ENCODE results near the gene ZBBX.

ZBBX gene

GRCh38 chr3:167287308-167287707, 92.8 kb downstream of the ZBBX start:
- H3K14ac ChIP-seq (ENCODE audit: low read length in 2 of 2), result no peak overlapping the region
- no peak overlapping the region for H3K4me2 ChIP-seq (ENCODE audit: low read length, poor library complexity, severe bottlenecking)
- 94% methylated on average over 1 of the region's 3 CpGs for WGBS
- H3K27me3 ChIP-seq (ENCODE audit: control insufficient read depth in 1 of 2, insufficient read depth in 1 of 2, low read length in 2 of 2), result no peaks in the 10 kb centered on the region
- no peak overlapping the region for H4K8ac ChIP-seq (ENCODE audit: low read length)
- no peak overlapping the region for H3K18ac ChIP-seq (ENCODE audit: low read depth in 1 of 2, low read length in 2 of 2)
- H2AFZ ChIP-seq (ENCODE audit: low read depth, low read length), result no peak overlapping the region
- no peak overlapping the region for H3K4ac ChIP-seq (ENCODE audit: low read depth in 1 of 2, low read length in 2 of 2)
- H3K36me3 ChIP-seq (ENCODE audit: control insufficient read depth in 1 of 2, insufficient read depth in 2 of 2, low read depth in 1 of 2, low read length in 2 of 2), result no peaks in the 10 kb centered on the region
- DNase-seq, result no peak
- no peak overlapping the region for H2BK5ac ChIP-seq (ENCODE audit: low read depth, low read length, poor library complexity, severe bottlenecking)
- no peak overlapping the region for H2BK15ac ChIP-seq (ENCODE audit: low read depth, poor library complexity, severe bottlenecking)
- no peak overlapping the region for H3K9ac ChIP-seq (ENCODE audit: low read length)
- H2BK120ac ChIP-seq (ENCODE audit: low read depth, low read length), result no peak overlapping the region
- H3K23ac ChIP-seq (ENCODE audit: low read length in 2 of 2), result no peak overlapping the region
- no peak overlapping the region for H4K91ac ChIP-seq (ENCODE audit: low read length)
- no peak overlapping the region for H2AK5ac ChIP-seq (ENCODE audit: low read length, severe bottlenecking)
- H3K4me1 ChIP-seq (ENCODE audit: control insufficient read depth, insufficient read depth, low read depth, low read length), result no peaks in the 10 kb centered on the region
- no peak overlapping the region for H3K27ac ChIP-seq (ENCODE audit: low read length, poor library complexity, severe bottlenecking)
- no peak overlapping the region for H3K4me3 ChIP-seq (ENCODE audit: insufficient read depth in 1 of 2, low read depth in 1 of 2, low read length in 2 of 2)
- no peaks in the 10 kb centered on the region for H3K79me1 ChIP-seq (replicated peaks; ENCODE audit: low read length, poor library complexity, severe bottlenecking)
- no peak overlapping the region for H2BK12ac ChIP-seq (ENCODE audit: low read length in 2 of 2)
- H3K9me3 ChIP-seq (ENCODE audit: control insufficient read depth, low read length), result no peaks in the 10 kb centered on the region

- no peak for DNase-seq
- H3K27ac ChIP-seq (ENCODE audit: low read length, poor library complexity, severe bottlenecking), result no peak overlapping the region
- no peak overlapping the region for H2BK120ac ChIP-seq (ENCODE audit: low read depth, low read length)
- H3K18ac ChIP-seq (ENCODE audit: low read depth in 1 of 2, low read length in 2 of 2), result no peak overlapping the region
- no peak overlapping the region for H2BK12ac ChIP-seq (ENCODE audit: low read length in 2 of 2)
- H4K8ac ChIP-seq (ENCODE audit: low read length), result no peak overlapping the region
- H3K23ac ChIP-seq (ENCODE audit: low read length in 2 of 2), result no peak overlapping the region
- no peak overlapping the region for H3K4me2 ChIP-seq (ENCODE audit: low read length, poor library complexity, severe bottlenecking)
- H3K4me3 ChIP-seq (ENCODE audit: insufficient read depth in 1 of 2, low read depth in 1 of 2, low read length in 2 of 2), result no peak overlapping the region
- WGBS, result 85% methylated on average over 6 of the region's 7 CpGs
- H4K91ac ChIP-seq (ENCODE audit: low read length), result no peak overlapping the region
- H3K79me1 ChIP-seq (replicated peaks; ENCODE audit: low read length, poor library complexity, severe bottlenecking), result no peaks in the 10 kb centered on the region
- H2AK5ac ChIP-seq (ENCODE audit: low read length, severe bottlenecking), result no peak overlapping the region
- H2AFZ ChIP-seq (ENCODE audit: low read depth, low read length), result no peak overlapping the region
- peaks cover 4% of the 10 kb centered on the region for H3K9me3 ChIP-seq (ENCODE audit: control insufficient read depth, low read length)
- H3K4ac ChIP-seq (ENCODE audit: low read depth in 1 of 2, low read length in 2 of 2), result no peak overlapping the region
- no peak overlapping the region for H3K14ac ChIP-seq (ENCODE audit: low read length in 2 of 2)
- H2BK5ac ChIP-seq (ENCODE audit: low read depth, low read length, poor library complexity, severe bottlenecking), result no peak overlapping the region
- no peaks in the 10 kb centered on the region for H3K4me1 ChIP-seq (ENCODE audit: control insufficient read depth, insufficient read depth, low read depth, low read length)
- no peak overlapping the region for H2BK15ac ChIP-seq (ENCODE audit: low read depth, poor library complexity, severe bottlenecking)
- H3K9ac ChIP-seq (ENCODE audit: low read length), result no peak overlapping the region
- no peaks in the 10 kb centered on the region for H3K36me3 ChIP-seq (ENCODE audit: control insufficient read depth in 1 of 2, insufficient read depth in 2 of 2, low read depth in 1 of 2, low read length in 2 of 2)
- H3K27me3 ChIP-seq (ENCODE audit: control insufficient read depth in 1 of 2, insufficient read depth in 1 of 2, low read length in 2 of 2), result no peaks in the 10 kb centered on the region
These were observed 105.8 kb downstream of the ZBBX start for GRCh38 chr3:167274141-167274874.

GRCh38 chr3:167253037-167253436, 127.1 kb downstream of the ZBBX start:
- no peak for DNase-seq
- H3K4me1 ChIP-seq (ENCODE audit: control insufficient read depth, insufficient read depth, low read depth, low read length), result no peaks in the 10 kb centered on the region
- H3K9ac ChIP-seq (ENCODE audit: low read length), result no peak overlapping the region
- no peak overlapping the region for H3K4me3 ChIP-seq (ENCODE audit: insufficient read depth in 1 of 2, low read depth in 1 of 2, low read length in 2 of 2)
- no peak overlapping the region for H4K91ac ChIP-seq (ENCODE audit: low read length)
- H2BK5ac ChIP-seq (ENCODE audit: low read depth, low read length, poor library complexity, severe bottlenecking), result no peak overlapping the region
- no peak overlapping the region for H4K8ac ChIP-seq (ENCODE audit: low read length)
- H3K23ac ChIP-seq (ENCODE audit: low read length in 2 of 2), result no peak overlapping the region
- H3K14ac ChIP-seq (ENCODE audit: low read length in 2 of 2), result no peak overlapping the region
- H2BK15ac ChIP-seq (ENCODE audit: low read depth, poor library complexity, severe bottlenecking), result no peak overlapping the region
- H3K27ac ChIP-seq (ENCODE audit: low read length, poor library complexity, severe bottlenecking), result no peak overlapping the region
- H3K79me1 ChIP-seq (replicated peaks; ENCODE audit: low read length, poor library complexity, severe bottlenecking), result no peaks in the 10 kb centered on the region
- no peak overlapping the region for H3K4me2 ChIP-seq (ENCODE audit: low read length, poor library complexity, severe bottlenecking)
- no peak overlapping the region for H2AK5ac ChIP-seq (ENCODE audit: low read length, severe bottlenecking)
- H2BK12ac ChIP-seq (ENCODE audit: low read length in 2 of 2), result no peak overlapping the region
- no peaks in the 10 kb centered on the region for H3K9me3 ChIP-seq (ENCODE audit: control insufficient read depth, low read length)
- no peaks in the 10 kb centered on the region for H3K36me3 ChIP-seq (ENCODE audit: control insufficient read depth in 1 of 2, insufficient read depth in 2 of 2, low read depth in 1 of 2, low read length in 2 of 2)
- no peak overlapping the region for H3K18ac ChIP-seq (ENCODE audit: low read depth in 1 of 2, low read length in 2 of 2)
- H2BK120ac ChIP-seq (ENCODE audit: low read depth, low read length), result no peak overlapping the region
- no peaks in the 10 kb centered on the region for H3K27me3 ChIP-seq (ENCODE audit: control insufficient read depth in 1 of 2, insufficient read depth in 1 of 2, low read length in 2 of 2)
- H2AFZ ChIP-seq (ENCODE audit: low read depth, low read length), result no peak overlapping the region
- no CpG with 5 or more reads among the region's 1 CpG for WGBS
- no peak overlapping the region for H3K4ac ChIP-seq (ENCODE audit: low read depth in 1 of 2, low read length in 2 of 2)

GRCh38 chr3:167251678-167252077, 128.4 kb downstream of the ZBBX start:
- Histone ChIP-seq H3K4me3 (ENCODE audit: insufficient read depth in 1 of 2, low read depth in 1 of 2, low read length in 2 of 2) (no peak overlapping the region), H2AFZ (ENCODE audit: low read depth, low read length) (no peak overlapping the region), H3K4ac (ENCODE audit: low read depth in 1 of 2, low read length in 2 of 2) (no peak overlapping the region), H3K14ac (ENCODE audit: low read length in 2 of 2) (no peak overlapping the region), H3K27me3 (ENCODE audit: control insufficient read depth in 1 of 2, insufficient read depth in 1 of 2, low read length in 2 of 2) (no peaks in the 10 kb centered on the region), H2BK5ac (ENCODE audit: low read depth, low read length, poor library complexity, severe bottlenecking) (no peak overlapping the region), H2BK15ac (ENCODE audit: low read depth, poor library complexity, severe bottlenecking) (no peak overlapping the region), H3K27ac (ENCODE audit: low read length, poor library complexity, severe bottlenecking) (no peak overlapping the region), H2BK12ac (ENCODE audit: low read length in 2 of 2) (no peak overlapping the region), H3K4me1 (ENCODE audit: control insufficient read depth, insufficient read depth, low read depth, low read length) (peaks cover 2% of the 10 kb centered on the region), H3K18ac (ENCODE audit: low read depth in 1 of 2, low read length in 2 of 2) (no peak overlapping the region), H3K36me3 (ENCODE audit: control insufficient read depth in 1 of 2, insufficient read depth in 2 of 2, low read depth in 1 of 2, low read length in 2 of 2) (peaks cover 0 to 3% of the 10 kb centered on the region in 2 experiments), H2AK5ac (ENCODE audit: low read length, severe bottlenecking) (no peak overlapping the region), H3K23ac (ENCODE audit: low read length in 2 of 2) (no peak overlapping the region), H3K9me3 (ENCODE audit: control insufficient read depth, low read length) (no peaks in the 10 kb centered on the region), H2BK120ac (ENCODE audit: low read depth, low read length) (no peak overlapping the region), H3K4me2 (ENCODE audit: low read length, poor library complexity, severe bottlenecking) (no peak overlapping the region), H4K8ac (ENCODE audit: low read length) (no peak overlapping the region), H3K9ac (ENCODE audit: low read length) (no peak overlapping the region), H3K79me1 (replicated peaks; ENCODE audit: low read length, poor library complexity, severe bottlenecking) (no peaks in the 10 kb centered on the region), H4K91ac (ENCODE audit: low read length) (no peak overlapping the region)
- 97% methylated on average over 3 of the region's 3 CpGs for WGBS
- no peak for DNase-seq
